Natural killer cell treated with Interleukin-12 subunit alpha and Interleukin-12 subunit beta and Interleukin-15 and Interleukin-18, amount 100 ng/mL, for 72 hours (primary cell): ENCODE data around the gene ZNF423. TPM values are rescaled to one million over a fixed set of nuclear protein-coding genes. Genes with fewer than 3 reads are reported as not detected.
A peak's percentile ranks its signal among the peaks of the same experiment; 100 is the strongest.

Experiments used
- ATAC-seq, 2 donors: fragments of 150-1000 bp; cut with Tn5 transposase in 1 of 2; sonication (Bioruptor Pico), chemical (Tn5 transposase) in 1 of 2; 2 replicates each; pipeline ENCODE4 v1.10.0; 2021
- DNase-seq: peaks from one replicate; pipeline ENCODE4 v3.0.0; 2022; ENCODE audit warnings: low spot score
- H3K27ac Mint-ChIP-seq, 2 donors: 1 replicate in 1 of 2; 2 replicates in 1 of 2; pipeline ENCODE4 v1.8.0; 2022; ENCODE audit warnings: mixed read lengths in 2 of 2, mild to moderate bottlenecking in 1 of 2, moderate library complexity in 1 of 2
- H3K27me3 Mint-ChIP-seq, 2 donors: 1 replicate in 1 of 2; 2 replicates in 1 of 2; pipeline ENCODE4 v1.8.0; 2022; ENCODE audit warnings: mixed read lengths in 2 of 2
- H3K36me3 Mint-ChIP-seq: one replicate; pipeline ENCODE4 v1.8.0; 2022; ENCODE audit warnings: mixed read lengths
- H3K4me1 Mint-ChIP-seq, 2 donors: 1 replicate in 1 of 2; 2 replicates in 1 of 2; pipeline ENCODE4 v1.8.0; 2022; ENCODE audit warnings: low read depth in 2 of 2, mixed read lengths in 2 of 2, mild to moderate bottlenecking in 1 of 2
- H3K4me3 Mint-ChIP-seq: one replicate; pipeline ENCODE4 v1.8.0; 2022; ENCODE audit warnings: mixed read lengths
- H3K9me3 Mint-ChIP-seq: 2 replicates; pipeline ENCODE4 v1.8.0; 2022; ENCODE audit warnings: mixed read lengths
- total RNA-seq, 2 donors: library from RNA; stranded (reverse); gene quantifications; one replicate each; pipeline ENCODE4 v1.2.3, GENCODE V29; 2022

Gene ZNF423
- total RNA-seq, 2 donors from 2014 or later = not detected

- no peak overlapping the region for H3K27ac Mint-ChIP-seq
- ATAC-seq (no peak), DNase-seq (no peak)
- no peaks in the 10 kb centered on the region for H3K9me3 Mint-ChIP-seq
- H3K27me3 Mint-ChIP-seq = no peaks in the 10 kb centered on the region
- no peak overlapping the region for H3K4me3 Mint-ChIP-seq
- H3K36me3 Mint-ChIP-seq = no peaks in the 10 kb centered on the region
- no peaks in the 10 kb centered on the region for H3K4me1 Mint-ChIP-seq
Observed at GRCh38 chr16:49788986-49789385, 66.9 kb downstream of the ZNF423 start.

GRCh38 chr16:49788572-49788971 is 67.3 kb downstream of the ZNF423 start:
- H3K4me1 Mint-ChIP-seq = no peaks in the 10 kb centered on the region
- no peak for DNase-seq
- H3K36me3 Mint-ChIP-seq = no peaks in the 10 kb centered on the region
- no peaks in the 10 kb centered on the region for H3K9me3 Mint-ChIP-seq
- no peak overlapping the region for H3K27ac Mint-ChIP-seq
- H3K4me3 Mint-ChIP-seq = no peak overlapping the region
- ATAC-seq = no peak
- H3K27me3 Mint-ChIP-seq = no peaks in the 10 kb centered on the region

DNA sequence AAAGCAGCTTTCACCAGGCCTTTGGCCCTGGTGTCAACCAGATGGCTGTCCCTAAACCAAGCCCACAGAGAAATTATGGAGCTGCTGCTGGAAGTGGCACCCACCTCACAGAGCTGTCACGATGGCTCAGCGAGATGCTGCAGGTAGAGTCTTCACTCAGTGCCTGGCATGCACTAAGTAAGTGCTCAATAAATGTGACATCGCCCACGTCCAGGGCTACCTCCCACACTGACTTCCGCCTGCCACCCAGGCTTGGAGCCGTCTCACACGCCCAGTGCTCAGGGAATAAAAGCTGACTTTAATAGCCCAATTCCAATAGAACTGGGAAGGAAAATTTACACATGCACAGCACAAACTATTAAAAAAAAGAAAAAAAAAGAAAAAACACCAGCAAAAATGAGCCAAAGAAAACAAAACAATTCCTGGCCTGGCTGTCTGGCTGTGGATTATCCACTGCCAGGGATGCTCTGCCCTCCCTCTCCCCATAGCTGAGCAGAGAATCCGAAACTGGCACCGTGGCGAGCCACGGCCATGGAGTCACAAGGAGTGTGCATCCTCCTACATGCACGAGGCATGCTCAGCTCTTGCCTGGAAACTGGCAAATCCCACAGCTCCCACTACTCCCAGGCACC is 68.9 kb downstream of the ZNF423 start:
- no peak overlapping the region for H3K4me3 Mint-ChIP-seq
- H3K27me3 Mint-ChIP-seq = no peaks in the 10 kb centered on the region
- no peaks in the 10 kb centered on the region for H3K9me3 Mint-ChIP-seq
- H3K4me1 Mint-ChIP-seq = no peaks in the 10 kb centered on the region
- H3K36me3 Mint-ChIP-seq = no peaks in the 10 kb centered on the region
- H3K27ac Mint-ChIP-seq = no peak overlapping the region
- no peak for DNase-seq
- no peak for ATAC-seq

DNA sequence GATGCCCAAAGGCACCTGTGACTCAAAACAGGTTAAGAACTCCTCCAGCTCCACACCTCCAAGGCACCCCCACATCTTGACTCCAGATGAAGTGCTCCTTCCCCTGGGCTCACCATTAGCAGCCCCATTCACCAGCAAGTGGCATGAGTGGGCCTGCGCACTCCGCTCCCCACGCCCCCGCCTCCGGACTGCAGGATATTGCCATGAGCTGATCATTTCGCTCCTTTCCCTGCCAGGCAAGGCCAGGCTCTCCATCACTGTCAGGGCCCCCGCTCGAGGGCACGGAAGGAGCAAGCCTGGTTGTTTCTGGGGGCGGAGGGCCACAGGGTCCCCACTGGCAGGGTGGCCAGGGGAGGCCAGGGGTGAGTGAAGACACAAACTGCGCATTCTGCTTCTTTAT is 69.9 kb downstream of the ZNF423 start:
- Mint-ChIP-seq H3K27ac (no peak overlapping the region), H3K27me3 (no peaks in the 10 kb centered on the region), H3K4me3 (no peak overlapping the region), H3K4me1 (no peaks in the 10 kb centered on the region), H3K9me3 (no peaks in the 10 kb centered on the region), H3K36me3 (no peaks in the 10 kb centered on the region)
- DNase-seq (no peak), ATAC-seq (no peak)

- Mint-ChIP-seq H3K9me3 (no peaks in the 10 kb centered on the region), H3K4me1 (no peaks in the 10 kb centered on the region), H3K27ac (no peak overlapping the region), H3K4me3 (no peak overlapping the region), H3K27me3 (no peaks in the 10 kb centered on the region), H3K36me3 (no peaks in the 10 kb centered on the region)
- ATAC-seq (no peak), DNase-seq (no peak)
Observed at GRCh38 chr16:49782405-49782804, 73.5 kb downstream of the ZNF423 start.

DNA sequence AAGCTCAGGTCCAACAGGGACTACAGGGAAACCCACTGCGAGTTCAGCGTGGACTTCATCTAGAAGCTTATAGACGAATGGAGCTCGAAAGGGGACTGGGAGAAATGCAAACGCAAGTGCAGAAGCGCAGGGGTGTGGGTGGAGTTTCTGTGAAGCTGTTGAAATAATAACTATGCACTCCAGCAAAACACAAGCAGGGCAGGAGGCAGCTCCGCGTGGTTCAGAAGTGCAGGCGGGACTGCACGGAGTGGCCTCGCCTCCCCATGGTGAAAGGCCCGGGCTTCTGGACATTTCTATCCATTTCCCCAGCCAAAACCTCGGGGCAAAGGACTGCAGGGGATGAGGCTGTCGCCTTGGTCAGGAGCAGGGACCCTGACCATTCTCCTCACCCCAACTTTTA is 74.5 kb downstream of the ZNF423 start:
- DNase-seq (no peak), ATAC-seq (no peak)
- Mint-ChIP-seq H3K9me3 (no peaks in the 10 kb centered on the region), H3K27ac (no peak overlapping the region), H3K27me3 (no peaks in the 10 kb centered on the region), H3K4me3 (no peak overlapping the region), H3K36me3 (no peaks in the 10 kb centered on the region), H3K4me1 (no peaks in the 10 kb centered on the region)

DNA sequence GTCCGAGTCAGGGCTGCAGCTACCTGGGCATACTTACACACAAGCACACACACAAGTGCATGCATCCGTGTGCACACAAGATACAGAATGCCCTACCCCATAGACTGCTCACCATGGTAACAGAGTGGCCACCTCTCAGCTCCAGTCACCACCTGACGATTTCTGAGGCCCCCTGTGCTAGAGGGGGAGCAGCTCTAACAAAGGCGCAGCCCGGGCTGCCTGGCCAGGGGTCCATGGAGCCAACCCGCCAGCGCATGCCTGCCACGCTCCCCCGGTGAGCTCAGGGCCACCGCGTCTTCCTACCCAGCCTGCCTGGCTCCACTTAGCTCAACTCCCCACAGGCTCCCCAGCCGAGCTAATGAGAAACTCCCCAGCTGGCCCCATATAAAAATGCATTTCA is 75.5 kb downstream of the ZNF423 start:
- Mint-ChIP-seq H3K4me3 (no peak overlapping the region), H3K27me3 (no peaks in the 10 kb centered on the region), H3K4me1 (no peaks in the 10 kb centered on the region), H3K36me3 (no peaks in the 10 kb centered on the region), H3K27ac (no peak overlapping the region), H3K9me3 (no peaks in the 10 kb centered on the region)
- no peak for DNase-seq
- no peak for ATAC-seq

DNA sequence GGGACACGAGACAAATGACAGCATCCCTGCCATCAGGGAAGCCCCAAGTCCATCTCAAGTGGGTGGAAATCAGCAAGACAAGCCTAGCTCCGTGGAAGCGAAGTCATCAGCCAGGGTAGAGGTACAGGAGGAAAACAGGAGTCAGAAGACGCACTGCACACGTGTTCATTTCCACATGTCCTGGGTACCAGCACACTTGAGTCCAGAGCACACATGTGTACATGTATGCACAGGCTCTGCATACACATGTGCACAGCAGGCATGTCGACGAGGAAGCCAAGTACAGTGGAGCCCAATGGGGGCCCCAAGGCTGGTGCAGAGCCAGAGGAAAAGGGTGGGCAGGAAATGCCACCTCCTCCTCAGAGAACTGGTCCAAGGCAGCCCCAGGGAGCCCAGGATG is 75.9 kb downstream of the ZNF423 start:
- no peak for ATAC-seq
- DNase-seq = no peak
- no peaks in the 10 kb centered on the region for H3K36me3 Mint-ChIP-seq
- H3K9me3 Mint-ChIP-seq = no peaks in the 10 kb centered on the region
- H3K4me1 Mint-ChIP-seq = no peaks in the 10 kb centered on the region
- H3K27me3 Mint-ChIP-seq = no peaks in the 10 kb centered on the region
- no peak overlapping the region for H3K4me3 Mint-ChIP-seq
- no peak overlapping the region for H3K27ac Mint-ChIP-seq

GRCh38 chr16:49778202-49778930 is 77.5 kb downstream of the ZNF423 start:
- H3K9me3 Mint-ChIP-seq = no peaks in the 10 kb centered on the region
- H3K27me3 Mint-ChIP-seq = no peaks in the 10 kb centered on the region
- H3K36me3 Mint-ChIP-seq = no peaks in the 10 kb centered on the region
- no peaks in the 10 kb centered on the region for H3K4me1 Mint-ChIP-seq
- ATAC-seq = peak in 1 of 2 donors; percentile 26
- H3K4me3 Mint-ChIP-seq = no peak overlapping the region
- DNase-seq = no peak
- no peak overlapping the region for H3K27ac Mint-ChIP-seq

DNA sequence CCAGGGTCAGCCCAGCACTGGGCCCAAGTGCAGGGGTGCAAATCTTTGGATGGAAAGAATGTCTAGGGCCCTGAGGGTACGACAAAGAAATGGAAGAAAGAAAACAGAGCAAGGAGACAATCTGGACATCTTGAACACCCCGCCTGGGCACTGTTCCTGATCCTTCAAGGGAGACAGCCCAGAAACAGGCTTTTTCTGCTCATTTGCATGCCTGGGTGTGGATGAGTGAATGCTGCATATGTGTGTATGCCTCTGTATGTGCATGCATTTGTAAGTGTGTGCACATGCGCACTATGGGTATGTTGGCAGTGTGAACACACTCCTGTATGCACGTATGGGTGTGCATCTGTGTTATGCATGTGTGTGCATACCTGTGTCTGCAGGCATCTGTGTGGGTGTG is 79.2 kb downstream of the ZNF423 start:
- H3K4me3 Mint-ChIP-seq = no peak overlapping the region
- no peaks in the 10 kb centered on the region for H3K36me3 Mint-ChIP-seq
- no peak overlapping the region for H3K27ac Mint-ChIP-seq
- DNase-seq = no peak
- H3K4me1 Mint-ChIP-seq = no peaks in the 10 kb centered on the region
- H3K9me3 Mint-ChIP-seq = no peaks in the 10 kb centered on the region
- ATAC-seq = no peak
- H3K27me3 Mint-ChIP-seq = no peaks in the 10 kb centered on the region

DNA sequence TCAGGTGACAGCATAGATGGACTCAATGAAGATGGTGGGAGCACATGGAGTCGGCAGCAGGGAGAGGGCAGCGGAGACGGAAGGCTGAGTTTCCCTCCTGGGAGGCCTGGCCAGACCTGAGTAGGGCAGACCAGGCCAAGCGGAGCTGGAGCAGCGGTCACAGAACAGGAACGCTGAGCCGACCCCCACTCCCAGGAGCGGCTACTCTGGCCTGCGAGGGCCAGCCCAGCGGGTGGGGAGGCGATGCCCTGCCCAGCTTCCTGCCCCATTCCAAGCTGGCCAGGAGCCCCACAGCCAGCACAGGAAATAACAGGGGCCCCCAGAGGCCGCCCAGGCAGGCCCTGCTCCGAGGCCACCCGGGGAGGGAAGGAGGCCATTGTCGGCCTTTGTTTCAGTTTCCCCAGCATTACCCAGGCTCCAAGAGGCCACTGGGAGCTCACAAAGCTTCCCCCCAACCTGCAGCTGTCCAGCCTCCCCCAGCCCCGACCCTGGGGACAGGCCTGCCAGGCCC is 79.8 kb downstream of the ZNF423 start:
- Mint-ChIP-seq H3K9me3 (no peaks in the 10 kb centered on the region), H3K27me3 (no peaks in the 10 kb centered on the region), H3K27ac (no peak overlapping the region), H3K4me1 (no peaks in the 10 kb centered on the region), H3K36me3 (no peaks in the 10 kb centered on the region), H3K4me3 (no peak overlapping the region)
- ATAC-seq (no peak), DNase-seq (no peak)

DNA sequence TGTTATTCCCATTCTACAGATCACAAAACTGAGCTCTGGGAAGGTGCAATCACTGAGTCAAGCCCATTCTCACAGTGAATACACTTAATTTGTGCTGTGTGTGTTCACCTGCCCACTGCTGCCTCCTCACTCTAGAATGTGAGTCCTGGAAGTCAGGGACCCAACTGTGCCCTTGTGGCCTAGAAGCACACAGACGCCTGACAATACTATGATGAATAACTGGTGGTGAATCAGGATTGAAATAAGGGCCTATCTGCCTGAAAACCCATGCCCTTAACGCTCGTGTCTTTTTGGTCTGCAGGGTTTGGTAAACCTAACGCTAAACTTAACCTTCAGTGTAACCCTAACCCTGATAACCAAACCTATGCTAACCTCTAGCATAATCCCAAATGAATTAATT is 80.3 kb downstream of the ZNF423 start:
- no peak for ATAC-seq
- H3K4me3 Mint-ChIP-seq = no peak overlapping the region
- no peaks in the 10 kb centered on the region for H3K36me3 Mint-ChIP-seq
- no peaks in the 10 kb centered on the region for H3K27me3 Mint-ChIP-seq
- H3K9me3 Mint-ChIP-seq = no peaks in the 10 kb centered on the region
- DNase-seq = no peak
- H3K27ac Mint-ChIP-seq = no peak overlapping the region
- no peaks in the 10 kb centered on the region for H3K4me1 Mint-ChIP-seq

DNA sequence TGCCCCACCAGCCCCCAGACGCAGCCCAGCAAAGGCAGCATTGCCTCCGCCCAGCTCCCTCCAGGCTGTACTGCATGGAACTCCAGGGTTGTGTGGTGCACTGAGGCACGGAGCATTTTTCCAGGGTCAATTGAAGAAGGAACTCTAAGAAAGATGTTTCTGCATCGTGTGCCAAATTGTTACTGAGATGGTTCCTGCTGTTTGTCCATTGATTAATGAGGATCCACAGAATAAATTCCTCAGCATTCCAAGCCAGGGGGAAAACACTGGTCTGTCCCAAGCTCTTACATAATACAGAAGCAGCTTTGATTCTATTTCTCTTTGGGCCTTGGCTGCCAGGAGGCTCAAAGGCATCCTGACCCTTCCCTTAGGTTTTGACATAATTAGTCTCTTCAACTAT is 80.9 kb downstream of the ZNF423 start:
- Mint-ChIP-seq H3K4me1 (no peaks in the 10 kb centered on the region), H3K27me3 (no peaks in the 10 kb centered on the region), H3K9me3 (no peaks in the 10 kb centered on the region), H3K36me3 (no peaks in the 10 kb centered on the region), H3K4me3 (no peak overlapping the region), H3K27ac (no peak overlapping the region)
- DNase-seq (no peak), ATAC-seq (no peak)

DNA sequence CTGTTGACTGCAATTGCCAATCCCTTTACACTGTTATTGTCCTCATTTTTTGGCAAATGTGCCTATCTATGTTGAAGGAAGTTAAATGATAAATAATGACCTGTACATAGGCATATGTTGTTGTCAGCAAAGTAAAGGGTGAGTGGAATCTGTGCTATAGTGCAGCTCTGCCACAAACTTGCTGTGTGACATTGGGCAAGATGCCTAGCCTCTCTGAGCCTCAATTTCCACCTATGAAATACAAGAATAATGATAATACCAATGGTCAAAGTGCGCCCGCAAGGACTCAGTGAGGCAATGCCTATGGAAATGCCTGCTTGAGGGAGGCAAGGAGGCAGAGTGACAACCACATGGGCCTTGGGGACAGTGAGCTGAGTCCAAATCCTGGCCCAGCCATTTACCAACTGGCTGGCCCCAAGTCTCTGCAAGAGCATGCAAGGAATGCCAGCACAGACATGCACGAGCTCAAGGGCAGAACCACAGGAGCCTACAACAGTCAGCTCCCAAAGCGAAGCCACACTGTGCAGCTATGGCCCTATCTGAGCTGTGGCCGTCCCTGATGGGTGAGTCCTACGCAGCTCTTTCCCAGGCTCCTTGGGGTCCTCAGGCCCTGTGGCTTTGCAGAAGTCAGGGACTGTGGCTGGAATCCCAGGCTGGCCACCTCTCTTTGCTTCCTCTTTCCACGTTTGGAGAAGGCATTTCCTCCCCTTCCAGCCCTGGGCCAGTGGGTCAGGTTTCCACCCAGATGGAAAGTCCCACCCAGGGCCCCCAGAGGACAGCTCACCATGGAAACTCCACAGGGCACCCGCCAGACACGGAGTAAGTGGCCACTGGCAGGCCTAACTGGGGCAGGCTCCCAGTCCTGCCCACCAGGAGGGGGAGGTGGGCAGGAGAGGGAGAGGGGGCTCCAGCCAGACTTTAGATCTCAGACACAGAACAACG is 82.1 kb downstream of the ZNF423 start:
- ATAC-seq = no peak
- no peak for DNase-seq
- H3K4me3 Mint-ChIP-seq = no peak overlapping the region

More for the DNA sequence above, 82.1 kb downstream of the ZNF423 start:
- Mint-ChIP-seq H3K4me1 (no peaks in the 10 kb centered on the region), H3K9me3 (no peaks in the 10 kb centered on the region), H3K36me3 (no peaks in the 10 kb centered on the region), H3K27ac (no peak overlapping the region), H3K27me3 (no peaks in the 10 kb centered on the region)
